C4-2B (cell line): ENCODE results near the gene L1CAM.

Experiments
- ZFX ChIP-seq: fragments of 450-650 bp; IDR thresholded peaks from 2 replicates; pipeline ENCODE4 v1.6.1; 2017
- TF ChIP-seq, protein P1 (sequence below): fragments of 450-650 bp; conservative IDR thresholded peaks from 2 replicates; pipeline ENCODE4 v1.5.1; 2017; ENCODE audit warnings: mild to moderate bottlenecking

DNA sequence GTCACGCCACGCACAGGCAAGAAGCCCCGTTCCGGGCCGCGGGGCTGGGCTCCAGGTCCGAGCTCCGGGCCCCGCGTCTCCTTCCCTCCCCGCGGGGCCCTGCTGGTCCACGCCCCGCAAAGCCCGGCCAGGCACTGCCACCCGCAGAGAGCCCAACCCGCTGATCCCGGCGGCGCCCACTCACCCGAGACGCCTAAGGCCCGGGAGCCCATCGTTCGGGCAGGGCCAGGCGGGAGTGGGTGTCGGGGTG is 56.5 kb downstream of the L1CAM start:
- TF ChIP-seq, protein P1, sequence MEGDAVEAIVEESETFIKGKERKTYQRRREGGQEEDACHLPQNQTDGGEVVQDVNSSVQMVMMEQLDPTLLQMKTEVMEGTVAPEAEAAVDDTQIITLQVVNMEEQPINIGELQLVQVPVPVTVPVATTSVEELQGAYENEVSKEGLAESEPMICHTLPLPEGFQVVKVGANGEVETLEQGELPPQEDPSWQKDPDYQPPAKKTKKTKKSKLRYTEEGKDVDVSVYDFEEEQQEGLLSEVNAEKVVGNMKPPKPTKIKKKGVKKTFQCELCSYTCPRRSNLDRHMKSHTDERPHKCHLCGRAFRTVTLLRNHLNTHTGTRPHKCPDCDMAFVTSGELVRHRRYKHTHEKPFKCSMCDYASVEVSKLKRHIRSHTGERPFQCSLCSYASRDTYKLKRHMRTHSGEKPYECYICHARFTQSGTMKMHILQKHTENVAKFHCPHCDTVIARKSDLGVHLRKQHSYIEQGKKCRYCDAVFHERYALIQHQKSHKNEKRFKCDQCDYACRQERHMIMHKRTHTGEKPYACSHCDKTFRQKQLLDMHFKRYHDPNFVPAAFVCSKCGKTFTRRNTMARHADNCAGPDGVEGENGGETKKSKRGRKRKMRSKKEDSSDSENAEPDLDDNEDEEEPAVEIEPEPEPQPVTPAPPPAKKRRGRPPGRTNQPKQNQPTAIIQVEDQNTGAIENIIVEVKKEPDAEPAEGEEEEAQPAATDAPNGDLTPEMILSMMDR = no peak
- no peak for TF ChIP-seq ZFX
